Caco-2 (cell line): ENCODE data around the gene ZNF737. TPM values are rescaled to one million over a fixed set of nuclear protein-coding genes. Genes with fewer than 3 reads are reported as not detected.
"Not testable (repeated sequence)": the region's sequence is repeated elsewhere in the genome, so short reads cannot be mapped to it uniquely, and the experiment has no call there.

Experiments
- BruUV-seq: library from RNA; stranded (reverse); fragments of 400-500 nt; replicated peaks from 2 replicates; lab custom pipeline; 2021; lab: Mats Ljungman, UMichigan
- CTCF ChIA-PET: fragments of 300-600 bp; sonication (Branson Sonifier 250); formaldehyde crosslinking; loops from one replicate; lab custom pipeline; 2022; ENCODE audit warnings: antibody characterized with exemption; lab: Charles Lee
- POLR2A ChIA-PET: fragments of 300-600 bp; sonication (Branson Sonifier 250); formaldehyde crosslinking; loops from one replicate; lab custom pipeline; 2022; ENCODE audit warnings: antibody characterized with exemption; lab: Charles Lee
- DNase-seq, 2 experiments: peaks; one replicate each; pipeline versions ENCODE4 v3.0.0 to v3.0.0-alpha.2; 2020 to 2022
- H3K27me3 ChIP-seq: replicated peaks from 2 replicates; pipeline ENCODE4 v1.6.0; 2011; ENCODE audit warnings: low read length; ENCODE audit not compliant: control insufficient read depth, insufficient read depth
- H3K36me3 ChIP-seq: 2 replicates; pipeline ENCODE4 v1.5.1; 2011; ENCODE audit warnings: low read length; ENCODE audit not compliant: control insufficient read depth, insufficient read depth
- H3K4me1 ChIP-seq: fragments of 250-450 bp; sonication (Bioruptor Pico); 2 replicates; pipeline ENCODE4 v1.5.1; 2020; ENCODE audit warnings: mild to moderate bottlenecking
- H3K4me3 ChIP-seq: 2 replicates; pipeline ENCODE4 v1.5.1; 2011; ENCODE audit warnings: low read depth, mild to moderate bottlenecking, control low read depth, low read length
- H3K9me3 ChIP-seq: fragments of 250-450 bp; sonication (Bioruptor Pico); 2 replicates; pipeline ENCODE4 v1.5.1; 2020; ENCODE audit warnings: mild to moderate bottlenecking, moderate library complexity
- H3K27ac Mint-ChIP-seq: one replicate; pipeline ENCODE4 v1.8.0; 2022; ENCODE audit warnings: mixed read lengths; ENCODE audit not compliant: unreplicated experiment
- H3K27me3 Mint-ChIP-seq: one replicate; pipeline ENCODE4 v1.8.0; 2022; ENCODE audit warnings: mixed read lengths; ENCODE audit not compliant: insufficient read depth, unreplicated experiment
- H3K36me3 Mint-ChIP-seq: one replicate; pipeline ENCODE4 v1.8.0; 2022; ENCODE audit warnings: mild to moderate bottlenecking, mixed read lengths; ENCODE audit not compliant: insufficient read depth, unreplicated experiment
- H3K4me1 Mint-ChIP-seq: one replicate; pipeline ENCODE4 v1.8.0; 2022; ENCODE audit warnings: low read depth, mixed read lengths; ENCODE audit not compliant: unreplicated experiment
- H3K4me3 Mint-ChIP-seq: one replicate; pipeline ENCODE4 v1.8.0; 2022; ENCODE audit warnings: mild to moderate bottlenecking, moderate library complexity, mixed read lengths; ENCODE audit not compliant: unreplicated experiment
- H3K9me3 Mint-ChIP-seq: one replicate; pipeline ENCODE4 v1.8.0; 2022; ENCODE audit warnings: mixed read lengths; ENCODE audit not compliant: unreplicated experiment
- CTCF ChIP-seq, 2 experiments: fragments of 200-600 bp in 1 of 2; IDR thresholded peaks; 1 replicate in 1 of 2; 2 replicates in 1 of 2; pipeline versions ENCODE4 v1.5.1 to v1.8.0; 2011 to 2022; ENCODE audit warnings: antibody characterized with exemption in 1 of 2, control low read depth in 1 of 2, inconsistent platforms in 1 of 2, low read depth in 1 of 2, low read length in 1 of 2, mild to moderate bottlenecking in 1 of 2, moderate library complexity in 1 of 2; ENCODE audit not compliant: insufficient read depth in 1 of 2, severe bottlenecking in 1 of 2, unreplicated experiment in 1 of 2
- intact Hi-C: fragments of 100-400 bp; cut with micrococcal nuclease; formaldehyde crosslinking; loops from one replicate; pipeline ENCODE4 v1.10.0; 2022; ENCODE audit not compliant: unreplicated experiment
- total RNA-seq: library from RNA; stranded (reverse); gene quantifications from 2 replicates; pipeline ENCODE4 v1.2.3, GENCODE V29; 2022

The ZNF737 gene
- total RNA-seq, 1 experiment from 2014 or later, result 2.1 TPM

DNA sequence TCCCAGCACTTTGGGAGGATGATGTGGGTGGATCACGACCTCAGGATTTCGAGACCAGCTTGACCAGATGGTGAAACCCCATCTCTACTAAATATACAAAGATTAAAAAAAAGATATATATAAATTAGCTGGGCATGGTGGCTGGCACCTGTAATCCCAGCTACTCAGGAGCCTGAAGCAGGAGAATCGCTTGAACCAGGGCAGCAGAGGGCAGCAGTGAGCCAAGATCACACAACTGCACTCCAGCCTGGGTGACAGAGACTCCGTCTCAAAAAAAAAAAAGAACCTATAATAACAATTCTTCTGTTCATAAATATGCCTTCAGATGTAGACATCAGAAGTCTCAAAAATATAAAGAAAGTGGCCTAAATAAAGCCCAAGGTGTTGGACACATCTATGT lies 7.6 kb downstream of the ZNF737 start:
- Mint-ChIP-seq H3K4me3 (no peak overlapping the region), H3K9me3 (peaks cover 14% of the 10 kb centered on the region)

DNA sequence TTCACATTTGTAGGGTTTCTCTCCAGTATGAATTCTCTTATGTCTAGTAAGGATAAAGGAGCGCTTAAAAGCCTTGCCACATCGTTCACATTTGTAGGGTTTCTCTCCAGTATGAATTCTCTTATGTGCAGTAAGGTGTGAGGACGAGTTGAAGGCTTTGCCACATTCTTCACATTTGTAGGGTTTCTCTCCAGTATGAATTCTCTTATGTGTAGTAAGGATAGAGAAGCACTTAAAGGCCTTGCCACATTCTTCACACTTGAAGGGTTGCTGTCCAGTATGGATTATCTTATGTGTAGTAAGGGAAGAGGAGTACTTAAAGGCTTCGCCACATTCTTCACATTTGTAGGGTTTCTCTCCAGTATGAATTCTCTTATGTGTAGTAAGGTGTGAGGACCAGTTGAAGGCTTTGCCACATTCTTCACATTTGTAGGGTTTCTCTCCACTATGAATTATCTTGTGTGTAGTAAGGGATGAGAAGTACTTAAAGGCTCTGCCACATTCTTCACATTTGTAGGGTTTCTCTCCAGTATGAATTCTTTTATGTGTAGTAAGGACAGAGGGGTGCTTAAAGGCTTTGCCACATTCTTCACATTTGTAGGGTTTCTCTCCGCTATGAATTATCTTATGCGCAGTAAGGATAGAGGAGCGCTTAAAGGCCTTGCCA lies 20.8 kb downstream of the ZNF737 start:
- H3K4me3 Mint-ChIP-seq, intact Hi-C loops, BruUV-seq, CTCF ChIA-PET, H3K4me1 ChIP-seq, H3K4me3 ChIP-seq, H3K4me1 Mint-ChIP-seq, H3K27me3 Mint-ChIP-seq, H3K36me3 ChIP-seq, POLR2A ChIA-PET, DNase-seq, H3K27ac Mint-ChIP-seq, H3K27me3 ChIP-seq: not testable (repeated sequence)
- H3K36me3 Mint-ChIP-seq, result peaks cover 30% of the 10 kb centered on the region
- H3K9me3 Mint-ChIP-seq, result peaks cover 14% of the 10 kb centered on the region
- H3K9me3 ChIP-seq, result peaks cover 21% of the 10 kb centered on the region

More for the DNA sequence above, 7.6 kb downstream of the ZNF737 start:
- Histone ChIP-seq H3K27me3 (no peaks in the 10 kb centered on the region), H3K4me3 (no peak overlapping the region), H3K4me1 (no peaks in the 10 kb centered on the region), H3K36me3 (no peaks in the 10 kb centered on the region), H3K9me3 (peaks cover 3% of the 10 kb centered on the region; the same call in 1 of the 2 replicates)
- BruUV-seq, result no TSS peak
- Mint-ChIP-seq H3K27ac (no peak overlapping the region), H3K36me3 (peaks cover 11% of the 10 kb centered on the region), H3K27me3 (no peaks in the 10 kb centered on the region), H3K4me1 (no peaks in the 10 kb centered on the region)
- ChIA-PET CTCF (no interaction called here), POLR2A (no interaction called here)
- no peak for TF ChIP-seq CTCF (IDR thresholded peaks at IDR 0.05; ENCODE audit: insufficient read depth in 1 of 2, low read depth in 1 of 2, low read length in 1 of 2, severe bottlenecking in 1 of 2, unreplicated experiment in 1 of 2)
- intact Hi-C loops, result no loop called here
- no peak for DNase-seq

DNA sequence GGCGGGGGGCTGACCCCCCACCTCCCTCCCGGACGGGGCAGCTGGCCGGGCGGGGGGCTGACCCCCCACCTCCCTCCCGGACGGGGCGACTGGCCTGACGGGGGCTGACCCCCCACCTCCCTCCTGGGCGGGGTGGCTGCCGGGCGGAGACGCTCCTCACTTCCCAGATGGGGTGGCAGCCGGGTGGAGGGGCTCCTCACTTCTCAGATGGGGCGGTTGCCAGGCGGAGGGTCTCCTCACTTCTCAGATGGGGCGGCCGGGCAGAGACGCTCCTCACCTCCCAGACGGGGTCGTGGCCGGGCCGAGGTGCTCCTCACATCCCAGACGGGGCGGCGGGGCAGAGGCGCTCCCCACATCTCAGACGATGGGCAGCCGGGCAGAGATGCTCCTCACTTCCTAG lies 35.3 kb downstream of the ZNF737 start:
- H3K4me1 ChIP-seq, BruUV-seq, H3K27me3 Mint-ChIP-seq, intact Hi-C loops, H3K9me3 ChIP-seq, H3K4me3 ChIP-seq, H3K36me3 Mint-ChIP-seq, POLR2A ChIA-PET, H3K4me1 Mint-ChIP-seq, H3K27me3 ChIP-seq, CTCF ChIA-PET, H3K9me3 Mint-ChIP-seq, H3K36me3 ChIP-seq, DNase-seq, H3K27ac Mint-ChIP-seq, H3K4me3 Mint-ChIP-seq: not testable (repeated sequence)

- DNase-seq, result no peak
- ChIA-PET POLR2A (no interaction called here), CTCF (no interaction called here)
- H3K9me3 ChIP-seq, result no peaks in the 10 kb centered on the region
- Mint-ChIP-seq H3K27ac (no peak overlapping the region), H3K36me3 (no peaks in the 10 kb centered on the region), H3K4me1 (no peaks in the 10 kb centered on the region), H3K4me3 (no peak overlapping the region), H3K27me3 (no peaks in the 10 kb centered on the region), H3K9me3 (peaks cover 21% of the 10 kb centered on the region)
- H3K4me1 ChIP-seq, result no peaks in the 10 kb centered on the region
- no TSS peak for BruUV-seq
- intact Hi-C loops, result no loop called here
- H3K36me3 ChIP-seq, result no peaks in the 10 kb centered on the region
- no peak for TF ChIP-seq CTCF (IDR thresholded peaks at IDR 0.05; ENCODE audit: insufficient read depth in 1 of 2, low read depth in 1 of 2, low read length in 1 of 2, severe bottlenecking in 1 of 2, unreplicated experiment in 1 of 2)
- no peak overlapping the region for H3K4me3 ChIP-seq
- no peaks in the 10 kb centered on the region for H3K27me3 ChIP-seq
Observed at GRCh38 chr19:20513189-20513904, 52.2 kb downstream of the ZNF737 start.
